Mesendoderm (in vitro differentiated cells): ENCODE measurements around the gene MYO9B.

Experiments
- DNase-seq: peaks from one replicate; pipeline ENCODE4 v3.0.0; 2013
- H2AK5ac ChIP-seq: 2 replicates; pipeline ENCODE4 v1.6.1; 2013; ENCODE audit warnings: low read length, inconsistent platforms
- H2BK120ac ChIP-seq: 2 replicates; pipeline ENCODE4 v1.6.1; 2013; ENCODE audit warnings: low read depth, mild to moderate bottlenecking, low read length, moderate library complexity, mixed read lengths
- H2BK15ac ChIP-seq: replicated peaks from 2 replicates; pipeline ENCODE4 v1.6.1; 2013; ENCODE audit warnings: low read depth, mild to moderate bottlenecking, moderate library complexity
- H2BK5ac ChIP-seq: 2 replicates; pipeline ENCODE4 v1.6.1; 2013; ENCODE audit warnings: low read length, inconsistent platforms
- H3K18ac ChIP-seq: 2 replicates; pipeline ENCODE4 v1.6.1; 2013; ENCODE audit warnings: mild to moderate bottlenecking, low read length, mixed read lengths
- H3K23ac ChIP-seq: one replicate; pipeline ENCODE4 v1.6.1; 2013; ENCODE audit warnings: low read length
- H3K27ac ChIP-seq: 2 replicates; pipeline ENCODE4 v1.5.1; 2013; ENCODE audit warnings: low read depth, mild to moderate bottlenecking, inconsistent platforms, low read length, moderate library complexity
- H3K27me3 ChIP-seq: 2 replicates; pipeline ENCODE4 v1.6.1; 2013; ENCODE audit warnings: low read length, control low read depth, mild to moderate bottlenecking, inconsistent platforms; ENCODE audit not compliant: insufficient read depth, poor library complexity
- H3K36me3 ChIP-seq: 2 replicates; pipeline ENCODE4 v1.6.1; 2013; ENCODE audit warnings: low read length, inconsistent platforms; ENCODE audit not compliant: control insufficient read depth, insufficient read depth
- H3K4ac ChIP-seq: one replicate; pipeline ENCODE4 v1.6.1; 2013; ENCODE audit warnings: low read depth, mild to moderate bottlenecking, low read length, moderate library complexity
- H3K4me1 ChIP-seq: 2 replicates; pipeline ENCODE4 v1.6.1; 2013; ENCODE audit warnings: low read depth, low read length, inconsistent platforms; ENCODE audit not compliant: control insufficient read depth
- H3K4me2 ChIP-seq: 2 replicates; pipeline ENCODE4 v1.6.1; 2013; ENCODE audit warnings: low read length
- H3K4me3 ChIP-seq: 2 replicates; pipeline ENCODE4 v1.5.1; 2013; ENCODE audit warnings: mild to moderate bottlenecking, low read length
- H3K56ac ChIP-seq: one replicate; pipeline ENCODE4 v1.6.1; 2013; ENCODE audit warnings: low read length
- H3K79me1 ChIP-seq: 2 replicates; pipeline ENCODE4 v1.6.1; 2013; ENCODE audit warnings: low read length, inconsistent platforms
- H3K79me2 ChIP-seq: 2 replicates; pipeline ENCODE4 v1.6.1; 2013; ENCODE audit warnings: mild to moderate bottlenecking, low read length; ENCODE audit not compliant: control insufficient read depth, insufficient read depth
- H3K9ac ChIP-seq: 2 replicates; pipeline ENCODE4 v1.6.1; 2013; ENCODE audit warnings: low read length, inconsistent platforms
- H4K5ac ChIP-seq: one replicate; pipeline ENCODE4 v1.6.1; 2013; ENCODE audit warnings: low read length
- H4K8ac ChIP-seq: one replicate; pipeline ENCODE4 v1.6.1; 2013; ENCODE audit warnings: low read depth, mild to moderate bottlenecking, control low read depth, low read length, moderate library complexity
- WGBS: extraction: QIAGEN DNeasy Blood & Tissue Kit; methylation state at CpG from one replicate; pipeline ENCODE4 v1.1.7; 2013; ENCODE audit warnings: low lambda C conversion rate, missing lambda C conversion rate; ENCODE audit not compliant: insufficient coverage; ENCODE audit errors: extremely low coverage; 5-methylcytosine and 5-hydroxymethylcytosine counted together

The MYO9B gene

DNA sequence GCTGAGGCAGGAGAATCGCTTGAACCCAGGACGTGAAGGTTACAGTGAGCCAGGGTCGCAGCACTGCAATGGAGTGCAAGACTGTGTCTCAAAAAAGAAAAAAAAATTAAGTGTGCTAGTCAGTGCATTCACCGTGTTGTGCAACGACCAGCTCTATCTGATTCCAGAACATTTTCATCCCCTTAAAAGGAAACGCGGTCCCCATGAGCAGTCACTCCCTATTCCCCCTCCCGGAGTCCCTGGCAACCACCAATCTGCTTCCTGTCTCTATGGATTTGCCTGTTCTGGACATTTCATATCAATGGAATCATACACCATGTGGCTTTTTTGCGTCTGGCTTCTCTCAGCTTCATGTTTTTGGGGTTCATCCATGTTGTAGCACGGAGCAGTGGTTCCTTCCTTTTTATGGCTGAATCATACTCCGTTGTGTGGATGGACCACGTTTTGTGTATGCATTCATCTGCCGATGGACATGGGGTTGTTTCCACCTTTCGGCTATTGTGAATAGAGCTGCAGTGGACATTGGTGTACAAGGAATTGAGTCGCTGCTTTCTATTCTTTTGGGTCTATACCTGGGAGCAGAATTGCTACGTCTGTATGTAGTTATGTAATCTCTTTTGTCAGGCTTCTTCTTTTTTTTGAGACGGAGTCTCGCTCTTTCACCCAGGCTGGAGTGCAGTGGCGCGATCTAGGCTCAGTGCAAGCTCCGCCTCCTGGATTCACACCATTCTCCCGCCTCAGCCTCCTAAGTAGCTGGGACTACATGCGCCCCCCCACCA is 19.8 kb downstream of the MYO9B start:
- no peak overlapping the region for H4K5ac ChIP-seq
- WGBS, result no CpG with 5 or more reads among the region's 23 CpGs
- H3K4ac ChIP-seq, result no peak overlapping the region
- H4K8ac ChIP-seq, result no peak overlapping the region
- no peak overlapping the region for H3K27ac ChIP-seq
- H2BK5ac ChIP-seq, result no peak overlapping the region
- H3K9ac ChIP-seq, result no peak overlapping the region
- peaks cover 33% of the 10 kb centered on the region for H3K79me2 ChIP-seq
- no peak overlapping the region for H3K4me3 ChIP-seq
- H3K79me1 ChIP-seq, result peaks cover 26% of the 10 kb centered on the region
- H3K27me3 ChIP-seq, result no peaks in the 10 kb centered on the region
- no peaks in the 10 kb centered on the region for H3K36me3 ChIP-seq
- no peak overlapping the region for H3K23ac ChIP-seq
- H3K18ac ChIP-seq, result no peak overlapping the region
- no peak for DNase-seq
- H2BK15ac ChIP-seq, result no peak overlapping the region
- H3K4me1 ChIP-seq, result peaks cover 2% of the 10 kb centered on the region
- no peak overlapping the region for H2AK5ac ChIP-seq
- H3K4me2 ChIP-seq, result no peak overlapping the region
- H2BK120ac ChIP-seq, result no peak overlapping the region
- H3K56ac ChIP-seq, result no peak overlapping the region

GRCh38 chr19:17097593-17098126 is 22.1 kb downstream of the MYO9B start:
- Histone ChIP-seq H3K36me3 (peaks cover 5% of the 10 kb centered on the region), H4K8ac (no peak overlapping the region), H3K23ac (no peak overlapping the region), H2BK5ac (no peak overlapping the region), H3K56ac (peak overlapping the region; percentile 34), H4K5ac (no peak overlapping the region), H2BK120ac (no peak overlapping the region), H3K9ac (no peak overlapping the region), H3K18ac (peak overlapping the region; percentile 24), H3K4ac (peak overlapping the region; percentile 20), H3K79me2 (peaks cover 20% of the 10 kb centered on the region), H3K4me1 (no peaks in the 10 kb centered on the region), H2BK15ac (no peak overlapping the region), H2AK5ac (no peak overlapping the region), H3K4me2 (no peak overlapping the region), H3K4me3 (no peak overlapping the region), H3K27me3 (no peaks in the 10 kb centered on the region), H3K27ac (peak overlapping the region; percentile 37), H3K79me1 (peaks cover 19% of the 10 kb centered on the region)
- WGBS, result no CpG with 5 or more reads among the region's 8 CpGs
- peak; percentile 68 for DNase-seq

DNA sequence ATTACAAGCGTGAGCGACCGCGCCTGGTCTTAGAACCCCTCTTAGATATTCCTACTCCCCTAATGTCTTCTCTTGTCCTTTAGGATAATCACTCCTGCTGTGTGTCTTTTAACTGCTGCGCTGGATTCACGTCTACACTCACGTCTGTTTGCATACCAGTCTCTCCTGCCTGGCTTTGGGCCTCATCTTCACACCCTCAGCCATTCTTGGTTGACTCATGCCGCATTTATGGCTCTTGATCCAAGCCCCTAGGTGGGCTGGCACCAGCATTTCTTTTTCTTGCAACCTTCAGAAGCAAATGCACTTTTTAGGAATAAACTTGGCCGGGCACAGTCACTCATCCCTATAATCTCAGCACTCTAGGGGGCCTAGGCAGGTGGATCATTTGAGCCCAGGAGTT is 22.7 kb downstream of the MYO9B start:
- H4K5ac ChIP-seq, result no peak overlapping the region
- no peak overlapping the region for H2BK120ac ChIP-seq
- no peak overlapping the region for H2BK15ac ChIP-seq
- no peak overlapping the region for H3K9ac ChIP-seq
- H3K56ac ChIP-seq, result no peak overlapping the region
- peaks cover 17% of the 10 kb centered on the region for H3K79me2 ChIP-seq
- no peak overlapping the region for H3K23ac ChIP-seq
- H3K27me3 ChIP-seq, result no peaks in the 10 kb centered on the region
- H3K36me3 ChIP-seq, result peaks cover 5% of the 10 kb centered on the region
- H3K4me2 ChIP-seq, result no peak overlapping the region
- no peak overlapping the region for H3K4me3 ChIP-seq
- H3K4ac ChIP-seq, result no peak overlapping the region
- H3K4me1 ChIP-seq, result no peaks in the 10 kb centered on the region
- H2BK5ac ChIP-seq, result no peak overlapping the region
- no CpG with 5 or more reads among the region's 9 CpGs for WGBS
- no peak overlapping the region for H4K8ac ChIP-seq
- no peak overlapping the region for H3K18ac ChIP-seq
- peaks cover 18% of the 10 kb centered on the region for H3K79me1 ChIP-seq
- no peak overlapping the region for H3K27ac ChIP-seq
- H2AK5ac ChIP-seq, result no peak overlapping the region
- DNase-seq, result peak; percentile 64

GRCh38 chr19:17101686-17102628 is 26.4 kb downstream of the MYO9B start:
- H3K79me2 ChIP-seq, result peaks cover 11% of the 10 kb centered on the region
- H3K56ac ChIP-seq, result no peak overlapping the region
- no peak overlapping the region for H3K4ac ChIP-seq
- H3K4me3 ChIP-seq, result no peak overlapping the region
- H3K9ac ChIP-seq, result no peak overlapping the region
- H2BK5ac ChIP-seq, result no peak overlapping the region
- no peak overlapping the region for H2BK15ac ChIP-seq
- no peak overlapping the region for H2BK120ac ChIP-seq
- no peaks in the 10 kb centered on the region for H3K27me3 ChIP-seq
- no peak overlapping the region for H3K23ac ChIP-seq
- H3K36me3 ChIP-seq, result peaks cover 5% of the 10 kb centered on the region
- no peak overlapping the region for H3K4me2 ChIP-seq
- H3K27ac ChIP-seq, result no peak overlapping the region
- H3K18ac ChIP-seq, result no peak overlapping the region
- peaks cover 19% of the 10 kb centered on the region for H3K79me1 ChIP-seq
- no peak overlapping the region for H4K5ac ChIP-seq
- DNase-seq, result no peak
- WGBS, result no CpG with 5 or more reads among the region's 59 CpGs
- H2AK5ac ChIP-seq, result no peak overlapping the region
- no peak overlapping the region for H4K8ac ChIP-seq
- H3K4me1 ChIP-seq, result no peaks in the 10 kb centered on the region

- Histone ChIP-seq H3K36me3 (peaks cover 5% of the 10 kb centered on the region), H2BK120ac (no peak overlapping the region), H3K4me3 (no peak overlapping the region), H3K27ac (no peak overlapping the region), H2BK15ac (no peak overlapping the region), H3K27me3 (no peaks in the 10 kb centered on the region), H3K79me1 (peaks cover 19% of the 10 kb centered on the region), H2BK5ac (no peak overlapping the region), H3K4me1 (no peaks in the 10 kb centered on the region), H2AK5ac (no peak overlapping the region), H3K4ac (no peak overlapping the region), H3K79me2 (peaks cover 7% of the 10 kb centered on the region), H4K5ac (no peak overlapping the region), H4K8ac (no peak overlapping the region), H3K23ac (no peak overlapping the region), H3K4me2 (no peak overlapping the region), H3K18ac (no peak overlapping the region), H3K56ac (no peak overlapping the region), H3K9ac (no peak overlapping the region)
- DNase-seq, result peak; percentile 74
- no CpG with 5 or more reads among the region's 3 CpGs for whole genome bisulfite sequencing
Measured at GRCh38 chr19:17103177-17103576, 27.6 kb downstream of the MYO9B start.
